Neural crest cell (in vitro differentiated cells): Measurements from ENCODE around the gene TACC2. TPM values are rescaled to one million over a fixed set of nuclear protein-coding genes. Genes with fewer than 3 reads are reported as not detected.
A peak's percentile ranks its signal among the peaks of the same experiment; 100 is the strongest.

Experiments
- DNase-seq: peaks from one replicate; pipeline ENCODE4 v3.0.0; 2021; ENCODE audit warnings: low read depth, mixed read lengths, low spot score
- H3K27ac Mint-ChIP-seq: one replicate; pipeline ENCODE4 v1.8.0; 2021; ENCODE audit warnings: mild to moderate bottlenecking, mixed read lengths; ENCODE audit not compliant: unreplicated experiment
- H3K27me3 Mint-ChIP-seq: 2 replicates; pipeline ENCODE4 v1.8.0; 2021; ENCODE audit warnings: low read depth, mild to moderate bottlenecking, mixed read lengths
- H3K36me3 Mint-ChIP-seq: 2 replicates; pipeline ENCODE4 v1.8.0; 2021; ENCODE audit warnings: low read depth, mild to moderate bottlenecking, mixed read lengths
- H3K4me1 Mint-ChIP-seq: 2 replicates; pipeline ENCODE4 v1.8.0; 2021; ENCODE audit warnings: mixed read lengths
- H3K4me3 Mint-ChIP-seq: one replicate; pipeline ENCODE4 v1.8.0; 2021; ENCODE audit warnings: mild to moderate bottlenecking, mixed read lengths
- H3K9me3 Mint-ChIP-seq: 2 replicates; pipeline ENCODE4 v1.8.0; 2021; ENCODE audit warnings: mixed read lengths
- total RNA-seq: library from RNA; stranded (reverse); gene quantifications from 2 replicates; pipeline ENCODE4 v1.2.1, GENCODE V29; 2021
- TF ChIP-seq, protein P1 (sequence below): fragments of 200-600 bp; sonication (generic); conservative IDR thresholded peaks from 2 replicates; pipeline ENCODE4 v1.5.0; 2021; ENCODE audit warnings: antibody characterized with exemption, mild to moderate bottlenecking

The TACC2 gene
- total RNA-seq, 1 donor from 2014 or later, result 48.2 TPM

DNA sequence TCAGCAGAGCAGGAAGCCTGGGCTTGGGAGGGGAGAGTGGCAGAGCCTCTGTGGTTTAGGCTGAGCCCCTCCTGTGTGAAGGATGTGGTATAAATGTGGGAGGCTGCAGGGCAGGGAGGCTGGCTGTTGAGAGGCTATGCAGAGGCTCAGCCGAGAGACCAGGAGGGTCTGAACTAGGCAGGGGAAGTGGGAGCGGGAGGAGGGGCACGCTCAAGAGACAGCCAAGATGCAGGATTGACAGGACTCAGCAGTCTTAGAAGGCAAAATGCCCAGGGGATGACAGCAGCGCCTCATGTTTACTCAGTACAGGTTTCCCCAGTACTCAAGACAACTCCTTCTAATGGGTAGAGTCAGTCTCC is 306.5 kb downstream of the TACC2 start:
- H3K4me3 Mint-ChIP-seq, result no peak overlapping the region
- H3K9me3 Mint-ChIP-seq, result no peaks in the 10 kb centered on the region
- H3K36me3 Mint-ChIP-seq, result no peaks in the 10 kb centered on the region
- no peak overlapping the region for H3K27ac Mint-ChIP-seq
- no peak for DNase-seq
- peaks cover 8% of the 10 kb centered on the region for H3K4me1 Mint-ChIP-seq
- peaks cover 8% of the 10 kb centered on the region for H3K27me3 Mint-ChIP-seq
- TF ChIP-seq, protein P1, sequence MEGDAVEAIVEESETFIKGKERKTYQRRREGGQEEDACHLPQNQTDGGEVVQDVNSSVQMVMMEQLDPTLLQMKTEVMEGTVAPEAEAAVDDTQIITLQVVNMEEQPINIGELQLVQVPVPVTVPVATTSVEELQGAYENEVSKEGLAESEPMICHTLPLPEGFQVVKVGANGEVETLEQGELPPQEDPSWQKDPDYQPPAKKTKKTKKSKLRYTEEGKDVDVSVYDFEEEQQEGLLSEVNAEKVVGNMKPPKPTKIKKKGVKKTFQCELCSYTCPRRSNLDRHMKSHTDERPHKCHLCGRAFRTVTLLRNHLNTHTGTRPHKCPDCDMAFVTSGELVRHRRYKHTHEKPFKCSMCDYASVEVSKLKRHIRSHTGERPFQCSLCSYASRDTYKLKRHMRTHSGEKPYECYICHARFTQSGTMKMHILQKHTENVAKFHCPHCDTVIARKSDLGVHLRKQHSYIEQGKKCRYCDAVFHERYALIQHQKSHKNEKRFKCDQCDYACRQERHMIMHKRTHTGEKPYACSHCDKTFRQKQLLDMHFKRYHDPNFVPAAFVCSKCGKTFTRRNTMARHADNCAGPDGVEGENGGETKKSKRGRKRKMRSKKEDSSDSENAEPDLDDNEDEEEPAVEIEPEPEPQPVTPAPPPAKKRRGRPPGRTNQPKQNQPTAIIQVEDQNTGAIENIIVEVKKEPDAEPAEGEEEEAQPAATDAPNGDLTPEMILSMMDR, result no peak

DNA sequence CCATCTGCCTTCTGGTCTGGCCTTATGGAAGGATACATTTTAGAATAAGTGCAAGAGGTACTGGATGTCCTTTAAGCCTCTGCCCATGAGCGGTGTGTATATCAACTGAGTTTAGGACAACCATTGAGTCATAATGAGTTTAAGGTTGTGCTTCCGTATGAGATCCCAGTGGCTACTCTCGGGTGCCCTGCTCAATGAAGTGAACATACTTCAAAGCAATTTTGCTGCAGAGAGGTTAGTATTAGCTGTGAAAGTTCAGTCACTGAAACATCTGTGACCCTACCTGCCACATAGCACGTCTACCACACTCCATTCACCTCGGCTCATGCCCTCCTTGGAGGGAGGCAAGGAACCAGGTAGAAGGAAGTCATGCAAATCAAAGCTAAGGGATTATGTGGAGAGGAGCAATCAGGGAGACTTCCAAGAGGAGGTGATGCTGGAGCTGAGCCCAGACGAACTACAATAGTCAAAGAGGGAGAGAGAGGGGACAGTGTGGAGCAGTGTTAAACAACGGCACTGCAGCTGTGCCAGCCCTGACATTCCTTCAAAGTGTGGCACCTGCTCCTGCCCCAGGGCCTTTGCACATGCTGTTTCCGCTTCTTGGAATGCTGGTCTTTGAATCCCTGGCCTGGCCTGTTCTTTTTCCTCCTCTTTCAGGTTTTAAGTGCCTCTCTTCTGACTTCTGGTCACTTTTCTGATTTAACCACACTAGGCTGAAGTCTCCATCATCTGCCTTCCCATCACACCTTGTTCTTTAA is 307.6 kb downstream of the TACC2 start:
- Mint-ChIP-seq H3K9me3 (no peaks in the 10 kb centered on the region), H3K4me1 (peaks cover 8% of the 10 kb centered on the region), H3K36me3 (no peaks in the 10 kb centered on the region), H3K27me3 (peaks cover 8% of the 10 kb centered on the region), H3K4me3 (no peak overlapping the region), H3K27ac (no peak overlapping the region)
- TF ChIP-seq, protein P1, result no peak
- DNase-seq, result no peak

DNA sequence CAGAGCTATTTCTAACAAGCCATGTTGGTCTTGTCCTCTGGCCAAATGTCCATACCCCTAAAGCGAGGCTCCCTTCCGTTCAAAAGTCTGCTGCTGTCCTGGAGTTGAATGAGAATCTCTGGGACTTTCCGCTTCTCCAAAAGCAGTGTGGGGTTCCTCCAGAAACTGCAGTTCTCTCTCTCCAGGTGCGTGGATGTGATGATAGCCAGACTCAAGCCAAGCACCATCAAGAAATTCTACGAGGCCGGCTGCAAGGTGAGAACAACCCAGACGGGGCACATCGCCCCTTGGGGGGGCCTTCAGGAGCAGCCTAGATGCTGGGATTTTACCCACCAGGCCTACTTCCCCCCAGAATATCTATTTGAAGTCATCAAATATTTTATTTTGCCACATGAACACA is 308.6 kb downstream of the TACC2 start:
- Mint-ChIP-seq H3K9me3 (no peaks in the 10 kb centered on the region), H3K4me3 (no peak overlapping the region), H3K27me3 (peaks cover 8% of the 10 kb centered on the region), H3K4me1 (peaks cover 8% of the 10 kb centered on the region), H3K27ac (no peak overlapping the region), H3K36me3 (no peaks in the 10 kb centered on the region)
- DNase-seq, result no peak
- TF ChIP-seq, protein P1, result no peak

DNA sequence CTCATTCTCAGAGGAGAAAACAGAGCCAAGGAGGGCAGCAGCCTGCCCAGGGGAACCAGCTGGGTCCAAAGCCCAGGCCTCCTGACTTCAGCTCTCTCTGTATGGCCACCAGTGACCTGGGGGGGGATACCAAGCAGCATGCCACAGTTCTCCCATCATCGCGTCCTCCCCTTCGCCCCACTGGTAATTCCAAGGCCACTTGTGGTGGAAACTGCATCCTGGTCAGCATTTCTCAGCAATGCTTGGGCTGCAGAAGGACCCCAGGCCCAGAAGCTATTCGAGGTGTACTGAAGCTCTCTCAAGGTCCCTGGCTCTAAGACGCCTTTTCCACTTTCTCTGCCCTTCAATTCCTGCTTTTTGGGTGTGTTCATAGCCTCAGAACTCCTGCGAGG is 309.2 kb downstream of the TACC2 start:
- Mint-ChIP-seq H3K27me3 (peaks cover 8% of the 10 kb centered on the region), H3K36me3 (no peaks in the 10 kb centered on the region), H3K4me3 (no peak overlapping the region), H3K9me3 (no peaks in the 10 kb centered on the region), H3K27ac (no peak overlapping the region), H3K4me1 (peaks cover 8% of the 10 kb centered on the region)
- TF ChIP-seq, protein P1, result no peak
- DNase-seq, result no peak

GRCh38 chr10:122298598-122299301 is 309.8 kb downstream of the TACC2 start:
- H3K9me3 Mint-ChIP-seq, result no peaks in the 10 kb centered on the region
- TF ChIP-seq, protein P1, result peak; percentile 95
- H3K4me3 Mint-ChIP-seq, result no peak overlapping the region
- no peak overlapping the region for H3K27ac Mint-ChIP-seq
- peaks cover 8% of the 10 kb centered on the region for H3K27me3 Mint-ChIP-seq
- H3K36me3 Mint-ChIP-seq, result no peaks in the 10 kb centered on the region
- peaks cover 8% of the 10 kb centered on the region for H3K4me1 Mint-ChIP-seq
- DNase-seq, result peak; percentile 71
